Bronchial epithelial cell (primary cell): ENCODE measurements around the gene ENTPD8. TPM values are rescaled to one million over a fixed set of nuclear protein-coding genes. Genes with fewer than 3 reads are reported as not detected.

ENCODE experiments used
- DNase-seq: peaks from one replicate; pipeline ENCODE4 v3.0.0-alpha.2; 2010; ENCODE audit warnings: low read depth
- FAIRE-seq: peaks from 2 replicates; lab custom pipeline; 2011; peaks lifted over from hg19 to GRCh38; lab: Jason Lieb, UNC
- H3K27me3 ChIP-seq: 2 replicates; pipeline ENCODE4 v1.5.1; 2011; ENCODE audit warnings: low read length; ENCODE audit not compliant: control insufficient read depth, insufficient read depth
- H3K36me3 ChIP-seq: 2 replicates; pipeline ENCODE4 v1.5.1; 2011; ENCODE audit warnings: low read length; ENCODE audit not compliant: control insufficient read depth, insufficient read depth
- H3K4me3 ChIP-seq: 2 replicates; pipeline ENCODE4 v1.5.1; 2011; ENCODE audit warnings: mild to moderate bottlenecking, low read depth, low read length, control low read depth
- CTCF ChIP-seq: IDR thresholded peaks from 2 replicates; pipeline ENCODE4 v1.5.1; 2011; ENCODE audit warnings: mild to moderate bottlenecking, moderate library complexity, low read length, control low read depth, inconsistent platforms; ENCODE audit not compliant: insufficient read depth, severe bottlenecking
- total RNA-seq: library from RNA; depleted of rRNA; stranded (reverse); fragments of >200 nt; gene quantifications from 2 replicates; pipeline ENCODE4 v1.2.1, GENCODE V29; 2014

The ENTPD8 gene
- total RNA-seq, 1 donor from 2014 or later: not detected

DNA sequence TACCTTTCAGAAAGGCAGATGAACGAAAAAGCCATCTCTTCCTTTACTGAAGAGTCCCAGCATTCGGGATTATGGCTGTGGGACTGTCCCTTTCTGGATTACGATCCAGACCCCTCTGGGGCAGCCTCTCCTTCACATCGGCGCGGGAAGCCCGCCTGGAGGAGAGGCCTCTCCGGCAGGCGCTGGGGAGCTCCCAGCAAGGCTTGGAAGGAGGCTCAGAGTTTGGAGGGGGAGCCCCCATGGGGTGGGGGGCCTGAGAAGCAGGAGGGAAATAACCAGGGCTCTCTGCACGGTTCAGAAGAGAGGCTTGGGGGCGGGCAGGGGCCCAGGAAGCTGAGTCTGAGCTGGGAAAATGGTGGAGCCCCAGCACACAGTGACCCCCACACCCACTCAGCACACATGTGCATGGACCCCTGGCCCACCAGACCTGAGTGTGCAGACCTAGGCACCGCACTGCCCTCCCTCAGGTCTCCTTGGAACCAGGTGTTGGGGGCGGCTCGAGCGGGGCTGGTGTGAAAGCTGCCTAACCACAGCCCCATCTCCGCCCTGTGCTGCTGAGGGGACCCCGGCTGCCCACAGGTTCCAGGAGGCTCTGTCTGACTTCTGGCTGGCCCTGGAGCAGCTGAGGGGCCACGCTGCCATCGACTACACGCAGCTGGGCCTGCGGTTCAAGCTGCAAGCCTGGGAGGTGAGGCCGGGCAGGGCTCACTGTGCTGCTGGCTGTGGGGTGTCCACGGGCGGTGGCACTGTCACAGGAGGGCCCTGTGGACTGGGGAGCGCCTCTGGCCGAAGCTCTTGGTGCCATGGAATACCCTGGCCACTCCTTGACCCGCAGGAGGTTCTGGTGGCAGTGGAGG is 13.5 kb downstream of the ENTPD8 start:
- Histone ChIP-seq H3K27me3 (no peaks in the 10 kb centered on the region), H3K4me3 (no peak overlapping the region), H3K36me3 (no peaks in the 10 kb centered on the region)
- DNase-seq: no peak
- no peak for FAIRE-seq
- no peak for TF ChIP-seq CTCF

- no peaks in the 10 kb centered on the region for H3K27me3 ChIP-seq
- DNase-seq (no peak), FAIRE-seq (no peak)
- no peak overlapping the region for H3K4me3 ChIP-seq
- H3K36me3 ChIP-seq: no peaks in the 10 kb centered on the region
- no peak for TF ChIP-seq CTCF
Measured at GRCh38 chr9:137426018-137426681, 15.0 kb downstream of the ENTPD8 start.

GRCh38 chr9:137423514-137424291 is 17.5 kb downstream of the ENTPD8 start:
- H3K4me3 ChIP-seq: peak overlapping the region; percentile 68
- H3K36me3 ChIP-seq: no peaks in the 10 kb centered on the region
- no peaks in the 10 kb centered on the region for H3K27me3 ChIP-seq
- DNase-seq: no peak
- no peak for FAIRE-seq
- no peak for TF ChIP-seq CTCF

- no peaks in the 10 kb centered on the region for H3K36me3 ChIP-seq
- TF ChIP-seq CTCF: peak; percentile 78
- H3K27me3 ChIP-seq: no peaks in the 10 kb centered on the region
- no peak for FAIRE-seq
- peak; percentile 59 for DNase-seq
- peak within 1 kb of the TSS; percentile 68 for H3K4me3 ChIP-seq
Measured at GRCh38 chr9:137422604-137423513, 18.3 kb downstream of the ENTPD8 start, which contains the start of the genes EXD3 and NOXA1. TSS of gene EXD3 (minus strand) at chr9:137423162. CDS start at chr9:137395357, 27,805 bp downstream. TSS of gene NOXA1 (plus strand) at chr9:137423393. CDS start at chr9:137423530, 137 bp downstream.
